ENCODE measurements around the gene CCDC33.

CCDC33 gene

GRCh38 chr15:74367296-74367854, 131.2 kb downstream of the CCDC33 start, which contains the start of gene CYP11A1:
TSS of gene CYP11A1 (minus strand) at chr15:74367646. CDS start at chr15:74367585, 61 bp downstream.
- no peaks in the 10 kb centered on the region for H3K36me3 Mint-ChIP-seq (ENCODE audit: insufficient read depth)
- peak within 1 kb of the TSS; percentile 63 for H3K4me3 Mint-ChIP-seq
- ATAC-seq (replicated peaks; ENCODE audit: extremely low read depth, poor library complexity, severe bottlenecking): no peak
- DNase-seq (ENCODE audit: low spot score in 2 of 2): no peak
- peaks cover 61% of the 10 kb centered on the region for H3K27me3 Mint-ChIP-seq
- H3K27ac Mint-ChIP-seq (ENCODE audit: low read depth): no peak within 1 kb of the TSS
- H3K9me3 Mint-ChIP-seq: no peaks in the 10 kb centered on the region
- no peaks in the 10 kb centered on the region for H3K4me1 Mint-ChIP-seq

GRCh38 chr15:74368121-74368520, 132.0 kb downstream of the CCDC33 start:
- H3K9me3 Mint-ChIP-seq: no peaks in the 10 kb centered on the region
- H3K36me3 Mint-ChIP-seq (ENCODE audit: insufficient read depth): no peaks in the 10 kb centered on the region
- peaks cover 61% of the 10 kb centered on the region for H3K27me3 Mint-ChIP-seq
- H3K27ac Mint-ChIP-seq (ENCODE audit: low read depth): no peak overlapping the region
- no peak overlapping the region for H3K4me3 Mint-ChIP-seq
- no peak for ATAC-seq (replicated peaks; ENCODE audit: extremely low read depth, poor library complexity, severe bottlenecking)
- no peak for DNase-seq (ENCODE audit: low spot score in 2 of 2)
- H3K4me1 Mint-ChIP-seq: peaks cover under 1% of the 10 kb centered on the region

- no peaks in the 10 kb centered on the region for H3K9me3 Mint-ChIP-seq
- peaks cover 10% of the 10 kb centered on the region for H3K4me1 Mint-ChIP-seq
- no peak overlapping the region for H3K27ac Mint-ChIP-seq (ENCODE audit: low read depth)
- peaks cover 57% of the 10 kb centered on the region for H3K27me3 Mint-ChIP-seq
- no peak for ATAC-seq (replicated peaks; ENCODE audit: extremely low read depth, poor library complexity, severe bottlenecking)
- H3K4me3 Mint-ChIP-seq: no peak overlapping the region
- DNase-seq (ENCODE audit: low spot score in 2 of 2): no peak
- peaks cover 3% of the 10 kb centered on the region for H3K36me3 Mint-ChIP-seq (ENCODE audit: insufficient read depth)
Measured at GRCh38 chr15:74369084-74369745, 133.1 kb downstream of the CCDC33 start.

GRCh38 chr15:74369756-74370155, 133.6 kb downstream of the CCDC33 start:
- ATAC-seq (replicated peaks; ENCODE audit: extremely low read depth, poor library complexity, severe bottlenecking): no peak
- H3K4me1 Mint-ChIP-seq: peaks cover 15% of the 10 kb centered on the region
- DNase-seq (ENCODE audit: low spot score in 2 of 2): no peak
- peaks cover 5% of the 10 kb centered on the region for H3K36me3 Mint-ChIP-seq (ENCODE audit: insufficient read depth)
- H3K27ac Mint-ChIP-seq (ENCODE audit: low read depth): no peak overlapping the region
- H3K4me3 Mint-ChIP-seq: no peak overlapping the region
- H3K27me3 Mint-ChIP-seq: peaks cover 52% of the 10 kb centered on the region
- no peaks in the 10 kb centered on the region for H3K9me3 Mint-ChIP-seq

GRCh38 chr15:74370471-74370870, 134.3 kb downstream of the CCDC33 start:
- H3K27me3 Mint-ChIP-seq: peaks cover 45% of the 10 kb centered on the region
- H3K9me3 Mint-ChIP-seq: no peaks in the 10 kb centered on the region
- H3K4me3 Mint-ChIP-seq: no peak overlapping the region
- peaks cover 22% of the 10 kb centered on the region for H3K4me1 Mint-ChIP-seq
- ATAC-seq (replicated peaks; ENCODE audit: extremely low read depth, poor library complexity, severe bottlenecking) (no peak), DNase-seq (ENCODE audit: low spot score in 2 of 2) (no peak)
- H3K36me3 Mint-ChIP-seq (ENCODE audit: insufficient read depth): peaks cover 5% of the 10 kb centered on the region
- no peak overlapping the region for H3K27ac Mint-ChIP-seq (ENCODE audit: low read depth)

GRCh38 chr15:74373056-74373650, 137.0 kb downstream of the CCDC33 start:
- Mint-ChIP-seq H3K27ac (ENCODE audit: low read depth) (peak overlapping the region; percentile 19), H3K36me3 (ENCODE audit: insufficient read depth) (peaks cover 7% of the 10 kb centered on the region), H3K27me3 (peaks cover 24% of the 10 kb centered on the region), H3K9me3 (no peaks in the 10 kb centered on the region), H3K4me3 (peak overlapping the region; percentile 83), H3K4me1 (peaks cover 22% of the 10 kb centered on the region)
- DNase-seq (ENCODE audit: low spot score in 2 of 2): no peak
- ATAC-seq (replicated peaks; ENCODE audit: extremely low read depth, poor library complexity, severe bottlenecking): no peak

GRCh38 chr15:74373731-74374647, 137.9 kb downstream of the CCDC33 start:
- peak; percentile 96 for ATAC-seq (replicated peaks; ENCODE audit: extremely low read depth, poor library complexity, severe bottlenecking)
- Mint-ChIP-seq H3K4me1 (peaks cover 22% of the 10 kb centered on the region), H3K27me3 (peaks cover 15% of the 10 kb centered on the region), H3K27ac (ENCODE audit: low read depth) (peak overlapping the region; percentile 19), H3K36me3 (ENCODE audit: insufficient read depth) (peaks cover 7% of the 10 kb centered on the region), H3K4me3 (peak overlapping the region; percentile 83), H3K9me3 (no peaks in the 10 kb centered on the region)
- DNase-seq (ENCODE audit: low spot score in 2 of 2): peak; percentile 83 to 89

GRCh38 chr15:74374648-74375302, 138.6 kb downstream of the CCDC33 start:
- no peaks in the 10 kb centered on the region for H3K9me3 Mint-ChIP-seq
- DNase-seq (ENCODE audit: low spot score in 2 of 2): no peak
- H3K27ac Mint-ChIP-seq (ENCODE audit: low read depth): no peak overlapping the region
- H3K4me3 Mint-ChIP-seq: peak overlapping the region; percentile 83
- no peak for ATAC-seq (replicated peaks; ENCODE audit: extremely low read depth, poor library complexity, severe bottlenecking)
- H3K27me3 Mint-ChIP-seq: peaks cover 10% of the 10 kb centered on the region
- peaks cover 7% of the 10 kb centered on the region for H3K36me3 Mint-ChIP-seq (ENCODE audit: insufficient read depth)
- H3K4me1 Mint-ChIP-seq: peaks cover 22% of the 10 kb centered on the region

- DNase-seq (ENCODE audit: low spot score in 2 of 2): peak; percentile 73 to 75
- Mint-ChIP-seq H3K9me3 (no peaks in the 10 kb centered on the region), H3K27me3 (peaks cover 4% of the 10 kb centered on the region), H3K27ac (ENCODE audit: low read depth) (no peak overlapping the region), H3K4me3 (peak overlapping the region; percentile 83), H3K36me3 (ENCODE audit: insufficient read depth) (peaks cover 7% of the 10 kb centered on the region), H3K4me1 (peaks cover 22% of the 10 kb centered on the region)
- peak; percentile 9 for ATAC-seq (replicated peaks; ENCODE audit: extremely low read depth, poor library complexity, severe bottlenecking)
Measured at GRCh38 chr15:74375303-74375693, 139.2 kb downstream of the CCDC33 start.

GRCh38 chr15:74376226-74376625, 140.1 kb downstream of the CCDC33 start:
- H3K9me3 Mint-ChIP-seq: no peaks in the 10 kb centered on the region

GRCh38 chr15:74376825-74377581, 140.9 kb downstream of the CCDC33 start:
- no peak overlapping the region for H3K4me3 Mint-ChIP-seq
- no peaks in the 10 kb centered on the region for H3K27me3 Mint-ChIP-seq
- no peaks in the 10 kb centered on the region for H3K9me3 Mint-ChIP-seq
- H3K36me3 Mint-ChIP-seq (ENCODE audit: insufficient read depth): peaks cover 7% of the 10 kb centered on the region
- H3K4me1 Mint-ChIP-seq: peaks cover 23% of the 10 kb centered on the region
- no peak for DNase-seq (ENCODE audit: low spot score in 2 of 2)
- H3K27ac Mint-ChIP-seq (ENCODE audit: low read depth): no peak overlapping the region
- no peak for ATAC-seq (replicated peaks; ENCODE audit: extremely low read depth, poor library complexity, severe bottlenecking)

More at GRCh38 chr15:74376226-74376625, 140.1 kb downstream of the CCDC33 start:
- Mint-ChIP-seq H3K36me3 (ENCODE audit: insufficient read depth) (peaks cover 7% of the 10 kb centered on the region), H3K4me3 (no peak overlapping the region), H3K27ac (ENCODE audit: low read depth) (no peak overlapping the region), H3K27me3 (no peaks in the 10 kb centered on the region), H3K4me1 (peaks cover 22% of the 10 kb centered on the region)
- DNase-seq (ENCODE audit: low spot score in 2 of 2) (no peak), ATAC-seq (replicated peaks; ENCODE audit: extremely low read depth, poor library complexity, severe bottlenecking) (no peak)

All from central memory CD8-positive, alpha-beta T cell (primary cell).